Neural cell (in vitro differentiated cells): ENCODE measurements around the gene GJA5.

ENCODE experiments used
- EP300 ChIP-seq: fragments of 450-650 bp; conservative IDR thresholded peaks from 2 replicates; pipeline ENCODE4 v1.6.1; 2014; ENCODE audit warnings: antibody characterized with exemption, mild to moderate bottlenecking, moderate library complexity; ENCODE audit not compliant: poor library complexity, severe bottlenecking
- EZH2 ChIP-seq: fragments of 200-600, 300-800 bp; shearing (Covaris generic), sonication (generic); IDR thresholded peaks from 2 replicates; pipeline ENCODE4 v1.6.1; 2014; ENCODE audit warnings: antibody characterized with exemption, low read length, borderline replicate concordance, mild to moderate bottlenecking; ENCODE audit not compliant: insufficient read depth, poor library complexity, severe bottlenecking
- POLR2AphosphoS5 ChIP-seq: IDR thresholded peaks from 2 replicates; pipeline ENCODE4 v1.6.1; 2012
- REST ChIP-seq: IDR thresholded peaks from 2 replicates; pipeline ENCODE4 v1.6.1; 2012; ENCODE audit warnings: borderline replicate concordance
- SMC3 ChIP-seq: fragments of 450-650 bp; conservative IDR thresholded peaks from 2 replicates; pipeline ENCODE4 v1.6.1; 2014; ENCODE audit warnings: antibody characterized with exemption, mild to moderate bottlenecking, moderate library complexity; ENCODE audit not compliant: poor library complexity
- TAF1 ChIP-seq: IDR thresholded peaks from 2 replicates; pipeline ENCODE4 v1.6.1; 2012; ENCODE audit warnings: low read depth
- TF ChIP-seq, protein P1 (sequence below): fragments of 450-650 bp; IDR thresholded peaks from 2 replicates; pipeline ENCODE4 v1.5.1; 2014; ENCODE audit warnings: antibody characterized with exemption, mild to moderate bottlenecking, moderate library complexity; ENCODE audit not compliant: poor library complexity, severe bottlenecking

DNA sequence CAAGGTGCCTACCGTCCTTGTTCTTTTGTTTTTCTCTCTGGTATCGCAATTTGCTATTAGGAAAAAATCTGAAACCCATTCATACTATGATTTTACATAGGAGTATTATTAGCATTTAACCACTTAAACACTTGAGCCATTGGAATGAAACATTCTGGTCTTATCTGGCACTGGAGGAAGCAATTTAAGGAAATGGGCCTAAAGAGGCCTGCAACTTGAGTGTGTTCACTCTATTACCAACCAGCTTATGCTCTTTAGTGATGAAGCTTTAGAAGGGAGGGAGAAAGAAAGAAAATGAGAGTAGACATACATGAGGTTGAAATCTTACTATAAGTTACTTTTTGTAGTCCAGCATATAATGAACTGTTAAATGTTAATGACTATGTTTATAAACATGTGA, 5.7 kb downstream of the GJA5 start:
- no peak for TF ChIP-seq SMC3
- TF ChIP-seq, protein P1, sequence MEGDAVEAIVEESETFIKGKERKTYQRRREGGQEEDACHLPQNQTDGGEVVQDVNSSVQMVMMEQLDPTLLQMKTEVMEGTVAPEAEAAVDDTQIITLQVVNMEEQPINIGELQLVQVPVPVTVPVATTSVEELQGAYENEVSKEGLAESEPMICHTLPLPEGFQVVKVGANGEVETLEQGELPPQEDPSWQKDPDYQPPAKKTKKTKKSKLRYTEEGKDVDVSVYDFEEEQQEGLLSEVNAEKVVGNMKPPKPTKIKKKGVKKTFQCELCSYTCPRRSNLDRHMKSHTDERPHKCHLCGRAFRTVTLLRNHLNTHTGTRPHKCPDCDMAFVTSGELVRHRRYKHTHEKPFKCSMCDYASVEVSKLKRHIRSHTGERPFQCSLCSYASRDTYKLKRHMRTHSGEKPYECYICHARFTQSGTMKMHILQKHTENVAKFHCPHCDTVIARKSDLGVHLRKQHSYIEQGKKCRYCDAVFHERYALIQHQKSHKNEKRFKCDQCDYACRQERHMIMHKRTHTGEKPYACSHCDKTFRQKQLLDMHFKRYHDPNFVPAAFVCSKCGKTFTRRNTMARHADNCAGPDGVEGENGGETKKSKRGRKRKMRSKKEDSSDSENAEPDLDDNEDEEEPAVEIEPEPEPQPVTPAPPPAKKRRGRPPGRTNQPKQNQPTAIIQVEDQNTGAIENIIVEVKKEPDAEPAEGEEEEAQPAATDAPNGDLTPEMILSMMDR: no peak
- no peak for TF ChIP-seq POLR2AphosphoS5
- TF ChIP-seq EZH2: no peak
- TF ChIP-seq TAF1: no peak
- no peak for TF ChIP-seq EP300
- no peak for TF ChIP-seq REST
